Keratinocyte (primary cell): Measurements from ENCODE around the gene ADM5. TPM values are rescaled to one million over a fixed set of nuclear protein-coding genes. Genes with fewer than 3 reads are reported as not detected.

ENCODE experiments used
- DNase-seq: peaks from one replicate; pipeline ENCODE4 v3.0.0-alpha.2; 2011; ENCODE audit warnings: low read depth, missing footprints, low spot score
- FAIRE-seq: peaks from 2 replicates; lab custom pipeline; 2011; peaks lifted over from hg19 to GRCh38; lab: Jason Lieb, UNC
- H2AFZ ChIP-seq: 2 replicates; pipeline ENCODE4 v1.6.0; 2012; ENCODE audit warnings: low read length, control low read depth, inconsistent platforms; ENCODE audit not compliant: control insufficient read depth
- H3K27ac ChIP-seq: 2 replicates; pipeline ENCODE4 v1.5.1; 2011; ENCODE audit warnings: low read length; ENCODE audit not compliant: control insufficient read depth, insufficient read depth
- H3K27me3 ChIP-seq: 3 replicates; pipeline ENCODE4 v1.6.0; 2011; ENCODE audit warnings: low read length; ENCODE audit not compliant: control insufficient read depth, insufficient read depth; ENCODE audit errors: extremely low read depth
- H3K36me3 ChIP-seq, 2 experiments: 2 replicates in 1 of 2; 3 replicates in 1 of 2; pipeline ENCODE4 v1.5.1; 2011; ENCODE audit warnings: low read length in 2 of 2, mild to moderate bottlenecking in 1 of 2; ENCODE audit not compliant: control insufficient read depth in 2 of 2, insufficient read depth in 2 of 2; ENCODE audit errors: extremely low read depth in 1 of 2
- H3K4me1 ChIP-seq: 3 replicates; pipeline ENCODE4 v1.5.1; 2011; ENCODE audit warnings: low read length; ENCODE audit not compliant: control insufficient read depth, insufficient read depth; ENCODE audit errors: extremely low read depth
- H3K4me2 ChIP-seq: 3 replicates; pipeline ENCODE4 v1.6.0; 2011; ENCODE audit warnings: low read depth, low read length; ENCODE audit not compliant: control insufficient read depth, insufficient read depth; ENCODE audit errors: extremely low read depth
- H3K4me3 ChIP-seq, 3 experiments: fragments of 200-600 bp in 1 of 3; sonication (generic) in 1 of 3; 2 replicates in 2 of 3; 3 replicates in 1 of 3; pipeline ENCODE4 v1.5.1; 2011 to 2016; ENCODE audit warnings: low read length in 3 of 3, mild to moderate bottlenecking in 3 of 3, control low read depth in 2 of 3, inconsistent platforms in 1 of 3, low read depth in 1 of 3, mixed read lengths in 1 of 3, mixed run types in 1 of 3, moderate library complexity in 1 of 3; ENCODE audit not compliant: control insufficient read depth in 2 of 3, insufficient read depth in 2 of 3; ENCODE audit errors: extremely low read depth in 1 of 3
- H3K79me2 ChIP-seq: 2 replicates; pipeline ENCODE4 v1.6.0; 2012; ENCODE audit warnings: low read length; ENCODE audit not compliant: control insufficient read depth, insufficient read depth
- H3K9ac ChIP-seq: 3 replicates; pipeline ENCODE4 v1.6.0; 2011; ENCODE audit warnings: low read length; ENCODE audit not compliant: control insufficient read depth, insufficient read depth; ENCODE audit errors: extremely low read depth
- H3K9me1 ChIP-seq: 3 replicates; pipeline ENCODE4 v1.6.0; 2011; ENCODE audit warnings: low read length; ENCODE audit not compliant: control insufficient read depth, insufficient read depth; ENCODE audit errors: extremely low read depth
- H3K9me3 ChIP-seq: 2 replicates; pipeline ENCODE4 v1.5.1; 2012; ENCODE audit warnings: low read depth, low read length; ENCODE audit not compliant: control insufficient read depth
- H4K20me1 ChIP-seq: 3 replicates; pipeline ENCODE4 v1.6.0; 2011; ENCODE audit warnings: low read length; ENCODE audit not compliant: control insufficient read depth, insufficient read depth; ENCODE audit errors: extremely low read depth
- EZH2 ChIP-seq: IDR thresholded peaks from one replicate; pipeline ENCODE4 v1.6.1; 2012; ENCODE audit warnings: inconsistent platforms, mild to moderate bottlenecking, low read length, moderate library complexity
- dilution Hi-C: fragments of 300-500 bp; cut with MboI; formaldehyde crosslinking; loops from one replicate; pipeline ENCODE4 v1.7.0; 2020; ENCODE audit warnings: low sequenced_read_pairs; ENCODE audit not compliant: extremely low pct_ligation_motif_present
- polyA plus RNA-seq, 5 experiments: library from polyadenylated mRNA; depleted of rRNA in 3 of 5; stranded (reverse) in 3 of 5; stranded (forward) in 1 of 5; unstranded in 1 of 5; fragments of >200 nt; gene quantifications; 1 replicate in 1 of 5; 2 replicates in 3 of 5; 3 replicates in 1 of 5; pipeline versions ENCODE4 v1.2.1 to v1.2.3, GENCODE V29; 2011 to 2012; ENCODE audit warnings: missing spikeins in 2 of 5, low read depth in 1 of 5, low replicate concordance in 1 of 5
- TF ChIP-seq, protein P1 (sequence below), 3 experiments: IDR thresholded peaks in 1 of 3; conservative IDR thresholded peaks in 1 of 3; optimal IDR thresholded peaks in 1 of 3; 2 replicates in 2 of 3; 3 replicates in 1 of 3; pipeline versions ENCODE3 to v1.5.1; 2011; ENCODE audit warnings: low read length in 3 of 3, mild to moderate bottlenecking in 3 of 3, moderate library complexity in 2 of 3, control low read depth in 1 of 3, inconsistent platforms in 1 of 3; ENCODE audit not compliant: insufficient read depth in 2 of 3; ENCODE audit errors: extremely low read depth in 1 of 3

ADM5 gene
- polyA plus RNA-seq, 1 donor (not counting 4 experiments of a cell fraction or from before 2014, with no cell fraction given), result 0.73 TPM

DNA sequence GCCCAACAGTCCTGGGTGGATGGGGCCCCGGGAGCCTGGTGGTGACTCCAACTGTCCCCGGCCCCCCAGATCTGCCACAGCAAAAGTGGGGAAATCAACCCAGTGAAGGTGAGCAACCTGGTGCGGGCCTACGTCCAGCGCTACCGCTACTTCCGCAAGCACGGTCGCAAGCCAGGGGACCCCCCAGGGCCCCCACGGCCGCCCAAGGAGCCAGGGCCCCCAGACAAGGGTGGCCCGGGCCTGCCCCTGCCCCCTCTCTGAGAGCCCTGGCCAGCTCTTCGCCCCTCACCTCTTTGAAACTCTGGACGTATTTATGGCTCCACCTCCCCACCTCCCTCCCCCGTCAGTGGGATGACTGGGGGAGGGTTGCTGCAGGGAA, 31.3 kb upstream of the ADM5 start:
- DNase-seq, result no peak
- Histone ChIP-seq H3K9me1 (no peaks in the 10 kb centered on the region), H3K27ac (no peak overlapping the region), H3K4me1 (peaks cover 1% of the 10 kb centered on the region), H3K9me3 (no peaks in the 10 kb centered on the region), H3K79me2 (peaks cover 17% of the 10 kb centered on the region), H4K20me1 (peaks cover 4% of the 10 kb centered on the region), H2AFZ (no peak overlapping the region), H3K27me3 (no peaks in the 10 kb centered on the region), H3K36me3 (peaks cover 53 to 55% of the 10 kb centered on the region in 2 experiments), H3K9ac (no peak overlapping the region), H3K4me3 (no peak overlapping the region), H3K4me2 (no peak overlapping the region)
- dilution Hi-C loops, result no loop called here
- TF ChIP-seq, protein P1, sequence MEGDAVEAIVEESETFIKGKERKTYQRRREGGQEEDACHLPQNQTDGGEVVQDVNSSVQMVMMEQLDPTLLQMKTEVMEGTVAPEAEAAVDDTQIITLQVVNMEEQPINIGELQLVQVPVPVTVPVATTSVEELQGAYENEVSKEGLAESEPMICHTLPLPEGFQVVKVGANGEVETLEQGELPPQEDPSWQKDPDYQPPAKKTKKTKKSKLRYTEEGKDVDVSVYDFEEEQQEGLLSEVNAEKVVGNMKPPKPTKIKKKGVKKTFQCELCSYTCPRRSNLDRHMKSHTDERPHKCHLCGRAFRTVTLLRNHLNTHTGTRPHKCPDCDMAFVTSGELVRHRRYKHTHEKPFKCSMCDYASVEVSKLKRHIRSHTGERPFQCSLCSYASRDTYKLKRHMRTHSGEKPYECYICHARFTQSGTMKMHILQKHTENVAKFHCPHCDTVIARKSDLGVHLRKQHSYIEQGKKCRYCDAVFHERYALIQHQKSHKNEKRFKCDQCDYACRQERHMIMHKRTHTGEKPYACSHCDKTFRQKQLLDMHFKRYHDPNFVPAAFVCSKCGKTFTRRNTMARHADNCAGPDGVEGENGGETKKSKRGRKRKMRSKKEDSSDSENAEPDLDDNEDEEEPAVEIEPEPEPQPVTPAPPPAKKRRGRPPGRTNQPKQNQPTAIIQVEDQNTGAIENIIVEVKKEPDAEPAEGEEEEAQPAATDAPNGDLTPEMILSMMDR (optimal IDR thresholded peaks at IDR 0.05 in 1 of 3, IDR thresholded peaks at IDR 0.05 in 1 of 3, conservative IDR thresholded peaks at IDR 0.05 in 1 of 3; ENCODE audit: extremely low read depth in 1 of 3, insufficient read depth in 2 of 3, low read length in 3 of 3), result no peak
- TF ChIP-seq EZH2, result no peak
- no peak for FAIRE-seq

DNA sequence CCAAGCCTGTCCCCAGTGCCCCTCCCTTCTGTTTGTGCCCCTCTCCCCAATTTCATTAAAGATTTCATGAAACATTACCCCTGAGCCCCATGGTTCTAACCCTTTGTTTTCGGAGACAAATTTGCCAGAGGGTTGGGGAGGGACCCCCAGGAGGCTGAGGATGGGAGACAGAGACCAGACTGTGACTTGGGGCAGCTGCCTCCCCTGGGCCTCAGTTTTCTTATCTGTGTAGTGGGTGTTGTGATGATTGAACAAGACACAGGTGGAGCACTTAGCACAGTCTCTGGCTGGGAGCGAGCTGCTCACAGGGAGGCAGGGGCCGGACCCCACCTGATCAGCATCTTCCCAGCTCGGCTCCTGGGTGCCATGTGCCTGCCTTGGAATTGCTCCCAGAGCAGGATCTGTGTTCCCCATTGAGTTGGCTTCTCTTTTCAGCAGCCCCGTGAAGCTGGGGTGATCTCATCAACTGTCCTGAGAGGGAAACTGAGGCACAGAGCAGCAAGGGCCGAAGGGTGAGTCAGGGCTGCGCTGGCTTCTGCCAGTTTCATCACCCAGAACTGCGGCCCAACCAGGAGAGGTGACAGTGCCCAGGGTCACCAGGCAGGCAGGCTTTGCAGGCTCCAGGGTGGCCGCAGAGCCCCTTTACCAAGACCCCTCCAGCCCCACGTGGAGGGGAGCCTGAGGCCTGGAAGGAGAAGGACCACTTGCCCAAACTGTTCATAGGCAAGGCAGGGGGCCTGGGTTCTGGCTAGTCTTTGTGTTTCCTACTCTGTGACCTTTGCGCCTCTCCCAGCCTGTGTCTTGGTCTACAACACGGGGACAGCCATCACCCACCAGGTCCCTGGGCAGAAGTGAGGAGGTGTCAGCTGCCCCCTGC, 30.6 kb upstream of the ADM5 start:
- Histone ChIP-seq H3K27me3 (no peaks in the 10 kb centered on the region), H3K4me3 (no peak overlapping the region), H3K9me3 (no peaks in the 10 kb centered on the region), H4K20me1 (peaks cover 9% of the 10 kb centered on the region), H3K27ac (no peak overlapping the region), H3K36me3 (peaks cover 50 to 53% of the 10 kb centered on the region in 2 experiments), H3K4me2 (no peak overlapping the region), H3K9ac (no peak overlapping the region), H2AFZ (no peak overlapping the region), H3K4me1 (peaks cover 7% of the 10 kb centered on the region), H3K9me1 (no peaks in the 10 kb centered on the region), H3K79me2 (peaks cover 18% of the 10 kb centered on the region)
- DNase-seq (no peak), FAIRE-seq (no peak)
- dilution Hi-C loops, result no loop called here
- TF ChIP-seq, protein P1 (optimal IDR thresholded peaks at IDR 0.05 in 1 of 3, IDR thresholded peaks at IDR 0.05 in 1 of 3, conservative IDR thresholded peaks at IDR 0.05 in 1 of 3; ENCODE audit: extremely low read depth in 1 of 3, insufficient read depth in 2 of 3, low read length in 3 of 3), result no peak
- no peak for TF ChIP-seq EZH2
